WTC11 (cell line): Measurements from ENCODE around the gene PRKCG. TPM values are rescaled to one million over a fixed set of nuclear protein-coding genes. Genes with fewer than 3 reads are reported as not detected.
A peak's percentile ranks its signal among the peaks of the same experiment; 100 is the strongest.

Source experiments
- ATAC-seq: fragments of 200-7000 bp; cut with Tn5 transposase; 2 replicates; pipeline ENCODE4 v1.10.0; 2021; ENCODE audit warnings: mild to moderate bottlenecking, moderate library complexity
- CTCF ChIA-PET: fragments of 300-600 bp; sonication (Branson Sonifier 250); formaldehyde crosslinking; loops from one replicate; lab custom pipeline; 2021; ENCODE audit warnings: antibody characterized with exemption; lab: Charles Lee
- POLR2A ChIA-PET: fragments of 350-600 bp; sonication (Branson Sonifier 250); formaldehyde crosslinking; loops from one replicate; lab custom pipeline; 2021; ENCODE audit warnings: antibody characterized with exemption; lab: Charles Lee
- DNase-seq: peaks from one replicate; pipeline ENCODE4 v3.0.0; 2021; ENCODE audit warnings: low spot score
- H3K27ac Mint-ChIP-seq: 2 replicates; pipeline ENCODE4 v1.8.0; 2021; ENCODE audit warnings: mixed read lengths
- H3K27me3 Mint-ChIP-seq: 2 replicates; pipeline ENCODE4 v1.8.0; 2021; ENCODE audit warnings: low read depth, mild to moderate bottlenecking, moderate library complexity, mixed read lengths
- H3K36me3 Mint-ChIP-seq: 2 replicates; pipeline ENCODE4 v1.8.0; 2021; ENCODE audit warnings: mixed read lengths
- H3K4me1 Mint-ChIP-seq: 2 replicates; pipeline ENCODE4 v1.8.0; 2022; ENCODE audit warnings: mixed read lengths
- H3K4me3 Mint-ChIP-seq: 2 replicates; pipeline ENCODE4 v1.8.0; 2021; ENCODE audit warnings: mild to moderate bottlenecking, moderate library complexity, mixed read lengths
- H3K9me3 Mint-ChIP-seq: 2 replicates; pipeline ENCODE4 v1.8.0; 2021; ENCODE audit warnings: mixed read lengths
- CDX4 ChIP-seq: fragments of 250-450 bp; sonication (Bioruptor Pico); IDR thresholded peaks from 2 replicates; pipeline ENCODE4 v1.9.0; 2021; ENCODE audit warnings: moderate library complexity, mild to moderate bottlenecking, inconsistent platforms, borderline replicate concordance
- E2F5 ChIP-seq: sonication (generic); formaldehyde crosslinking; IDR thresholded peaks from 2 replicates; pipeline ENCODE4 v1.8.1; 2022; ENCODE audit warnings: mild to moderate bottlenecking, moderate library complexity, missing genetic modification reagents
- FOXK1 ChIP-seq: sonication (generic); formaldehyde crosslinking; IDR thresholded peaks from 2 replicates; pipeline ENCODE4 v1.8.0; 2022; ENCODE audit warnings: mild to moderate bottlenecking, moderate library complexity, missing genetic modification reagents
- FOXP4 ChIP-seq: sonication (generic); formaldehyde crosslinking; IDR thresholded peaks from 2 replicates; pipeline ENCODE4 v1.8.0; 2022; ENCODE audit warnings: mild to moderate bottlenecking, missing genetic modification reagents
- GABPB1 ChIP-seq: sonication (generic); formaldehyde crosslinking; IDR thresholded peaks from 2 replicates; pipeline ENCODE4 v1.8.1; 2023; ENCODE audit warnings: mild to moderate bottlenecking, missing genetic modification reagents
- GTF2I ChIP-seq: fragments of 250-450 bp; sonication (Bioruptor Pico); conservative IDR thresholded peaks from 2 replicates; pipeline ENCODE4 v1.4.0; 2021; ENCODE audit warnings: mild to moderate bottlenecking
- HMGXB4 ChIP-seq: sonication (generic); formaldehyde crosslinking; IDR thresholded peaks from 2 replicates; pipeline ENCODE4 v1.8.1; 2023; ENCODE audit warnings: mild to moderate bottlenecking, moderate library complexity, missing genetic modification reagents
- KAT7 ChIP-seq: sonication (generic); formaldehyde crosslinking; IDR thresholded peaks from 2 replicates; pipeline ENCODE4 v1.8.1; 2023; ENCODE audit warnings: missing genetic modification reagents, mild to moderate bottlenecking, borderline replicate concordance
- NR1H2 ChIP-seq: sonication (generic); formaldehyde crosslinking; IDR thresholded peaks from 2 replicates; pipeline ENCODE4 v1.9.0; 2021; ENCODE audit warnings: mild to moderate bottlenecking, moderate library complexity, missing genetic modification reagents
- NR3C1 ChIP-seq: sonication (generic); formaldehyde crosslinking; conservative IDR thresholded peaks from 2 replicates; pipeline ENCODE4 v1.8.1; 2023; ENCODE audit warnings: low read depth, mild to moderate bottlenecking, missing genetic modification reagents
- SMAD4 ChIP-seq: sonication (generic); formaldehyde crosslinking; IDR thresholded peaks from 2 replicates; pipeline ENCODE4 v1.8.0; 2022; ENCODE audit warnings: mild to moderate bottlenecking, missing genetic modification reagents
- SP1 ChIP-seq: sonication (generic); formaldehyde crosslinking; conservative IDR thresholded peaks from 2 replicates; pipeline ENCODE4 v1.8.1; 2022; ENCODE audit warnings: missing genetic modification reagents
- TEAD4 ChIP-seq: sonication (generic); formaldehyde crosslinking; IDR thresholded peaks from 2 replicates; pipeline ENCODE4 v1.8.0; 2022; ENCODE audit warnings: mild to moderate bottlenecking, missing genetic modification reagents
- USF1 ChIP-seq: sonication (generic); formaldehyde crosslinking; IDR thresholded peaks from 2 replicates; pipeline ENCODE4 v1.8.0; 2022; ENCODE audit warnings: mild to moderate bottlenecking, missing genetic modification reagents
- ZNF396 ChIP-seq: fragments of 250-450 bp; sonication (Bioruptor Pico); IDR thresholded peaks from 2 replicates; pipeline ENCODE4 v1.8.0; 2021; ENCODE audit warnings: mild to moderate bottlenecking, moderate library complexity, borderline replicate concordance
- ZNF423 ChIP-seq: fragments of 250-450 bp; sonication (Bioruptor Pico); IDR thresholded peaks from 2 replicates; pipeline ENCODE4 v2.1.2; 2022; ENCODE audit warnings: mild to moderate bottlenecking, moderate library complexity
- ZNF671 ChIP-seq: fragments of 250-450 bp; sonication (Bioruptor Pico); IDR thresholded peaks from 2 replicates; pipeline ENCODE4 v1.8.0; 2021; ENCODE audit warnings: mild to moderate bottlenecking
- total RNA-seq: library from RNA; stranded (reverse); gene quantifications from 3 replicates; pipeline ENCODE4 v1.2.3, GENCODE V29; 2021
- TF ChIP-seq, protein P1 (sequence below): sonication (generic); formaldehyde crosslinking; IDR thresholded peaks from 2 replicates; pipeline ENCODE4 v1.8.0; 2022; ENCODE audit warnings: mild to moderate bottlenecking, missing genetic modification reagents
- TF ChIP-seq, protein P2 (sequence below): fragments of 250-450 bp; sonication (Bioruptor Pico); IDR thresholded peaks from 2 replicates; pipeline ENCODE4 v1.8.0; 2021; ENCODE audit warnings: mild to moderate bottlenecking

The PRKCG gene
- total RNA-seq, 1 experiment from 2014 or later = 23.0 TPM

- peak; percentile 57; the same call in 1 of the 2 replicates for TF ChIP-seq FOXP4 (CRISPR knock-in tag)
- TF ChIP-seq, protein P1, sequence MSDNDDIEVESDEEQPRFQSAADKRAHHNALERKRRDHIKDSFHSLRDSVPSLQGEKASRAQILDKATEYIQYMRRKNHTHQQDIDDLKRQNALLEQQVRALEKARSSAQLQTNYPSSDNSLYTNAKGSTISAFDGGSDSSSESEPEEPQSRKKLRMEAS (CRISPR knock-in tag) = peak; percentile 51; the same call in 1 of the 2 replicates
- TF ChIP-seq SMAD4 (CRISPR knock-in tag) = 0 out of 2 replicates have a peak, but pooled peaks have one; percentile 56
- no peak for TF ChIP-seq NR3C1
- peak; percentile 59; the same call in 1 of the 2 replicates for TF ChIP-seq E2F5 (CRISPR knock-in tag)
- TF ChIP-seq HMGXB4 (CRISPR knock-in tag) = 0 out of 2 replicates have a peak, but pooled peaks have one; percentile 38
Measured at GRCh38 chr19:53865918-53866864, 15.8 kb upstream of the PRKCG start (continued).

- Mint-ChIP-seq H3K4me1 (peaks cover 19% of the 10 kb centered on the region), H3K27me3 (peaks cover 5% of the 10 kb centered on the region), H3K9me3 (no peaks in the 10 kb centered on the region), H3K36me3 (peaks cover 10% of the 10 kb centered on the region), H3K27ac (peak overlapping the region; percentile 99), H3K4me3 (peak overlapping the region; percentile 93)
- CTCF ChIA-PET = interaction anchor here (1.0 to 4.8 kb wide), 20 partner anchors 12 to 163 kb away, joined by 3 to 40 read pairs (median 8); partner anchors contain the start of gene PRKCG
- POLR2A ChIA-PET = interaction anchor here (0.6 to 4.1 kb wide), 23 partner anchors 10 to 811 kb away, joined by 3 to 43 read pairs (median 6); partner anchors contain the start of genes CNOT3, PRKCG, PRPF31 and TFPT
- 0 out of 2 replicates have a peak, but pooled peaks have one; percentile 50 for TF ChIP-seq ZNF671 (CRISPR knock-in tag)
- no peak for TF ChIP-seq KAT7 (CRISPR knock-in tag)
- TF ChIP-seq TEAD4 (CRISPR knock-in tag) = no peak; the same call in 1 of the 2 replicates
- TF ChIP-seq USF1 (CRISPR knock-in tag) = no peak
- TF ChIP-seq GTF2I = peak; percentile 85
- peak; percentile 32; the same call in 1 of the 2 replicates for TF ChIP-seq ZNF423 (CRISPR knock-in tag)
- TF ChIP-seq NR1H2 (CRISPR knock-in tag) = no peak
- DNase-seq (peak; percentile 79), ATAC-seq (peak; percentile 3)
Measured at GRCh38 chr19:53866865-53867224, 15.2 kb upstream of the PRKCG start.

- ChIA-PET CTCF (interaction anchor here (0.8 to 4.8 kb wide), 20 partner anchors 10 to 269 kb away, joined by 3 to 40 read pairs (median 8); partner anchors contain the start of genes CNOT3 and PRKCG), POLR2A (interaction anchor here (0.5 to 4.1 kb wide), 33 partner anchors 9 to 811 kb away, joined by 3 to 43 read pairs (median 5); partner anchors contain the start of genes CACNG7, CNOT3, PRKCG and PRPF31)
- Mint-ChIP-seq H3K27me3 (peaks cover 5% of the 10 kb centered on the region), H3K36me3 (peaks cover 10% of the 10 kb centered on the region), H3K27ac (peak within 1 kb of the TSS; percentile 99), H3K9me3 (no peaks in the 10 kb centered on the region), H3K4me3 (peak within 1 kb of the TSS; percentile 93), H3K4me1 (peaks cover 19% of the 10 kb centered on the region)
- DNase-seq (peak; percentile 100), ATAC-seq (peak; percentile 71)
- TF ChIP-seq ZNF423 (CRISPR knock-in tag) (no peak), SP1 (CRISPR knock-in tag) (peak; percentile 83), GABPB1 (CRISPR knock-in tag) (0 out of 2 replicates have a peak, but pooled peaks have one; percentile 8), CDX4 (CRISPR knock-in tag) (no peak), ZNF396 (CRISPR knock-in tag) (no peak), KAT7 (CRISPR knock-in tag) (no peak), FOXK1 (CRISPR knock-in tag) (peak; percentile 53; the same call in 1 of the 2 replicates)
- TF ChIP-seq, protein P2, sequence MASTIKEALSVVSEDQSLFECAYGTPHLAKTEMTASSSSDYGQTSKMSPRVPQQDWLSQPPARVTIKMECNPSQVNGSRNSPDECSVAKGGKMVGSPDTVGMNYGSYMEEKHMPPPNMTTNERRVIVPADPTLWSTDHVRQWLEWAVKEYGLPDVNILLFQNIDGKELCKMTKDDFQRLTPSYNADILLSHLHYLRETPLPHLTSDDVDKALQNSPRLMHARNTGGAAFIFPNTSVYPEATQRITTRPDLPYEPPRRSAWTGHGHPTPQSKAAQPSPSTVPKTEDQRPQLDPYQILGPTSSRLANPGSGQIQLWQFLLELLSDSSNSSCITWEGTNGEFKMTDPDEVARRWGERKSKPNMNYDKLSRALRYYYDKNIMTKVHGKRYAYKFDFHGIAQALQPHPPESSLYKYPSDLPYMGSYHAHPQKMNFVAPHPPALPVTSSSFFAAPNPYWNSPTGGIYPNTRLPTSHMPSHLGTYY (CRISPR knock-in tag) = no peak
Measured at GRCh38 chr19:53867225-53868090, 14.5 kb upstream of the PRKCG start, which contains the start of gene MYADM. TSS of gene MYADM (plus strand) at chr19:53867883. CDS start at chr19:53873530, 5,647 bp downstream.
